H9 (cell line): Measurements from ENCODE around the gene ITPK1. TPM values are rescaled to one million over a fixed set of nuclear protein-coding genes. Genes with fewer than 3 reads are reported as not detected.

Source experiments
- DNase-seq: peaks from one replicate; pipeline ENCODE4 v3.0.0-alpha.2; 2017
- H2AFZ ChIP-seq: one replicate; pipeline ENCODE4 v1.6.1; 2013; ENCODE audit warnings: mild to moderate bottlenecking, low read length, control low read depth, moderate library complexity
- H2AK5ac ChIP-seq: 2 replicates; pipeline ENCODE4 v1.6.1; 2013; ENCODE audit warnings: low read length, control low read depth, mixed read lengths; ENCODE audit not compliant: insufficient read length
- H2BK120ac ChIP-seq: one replicate; pipeline ENCODE4 v1.6.1; 2013; ENCODE audit warnings: low read depth, mild to moderate bottlenecking, low read length, control low read depth, inconsistent platforms; ENCODE audit not compliant: poor library complexity, severe bottlenecking
- H2BK12ac ChIP-seq: 2 replicates; pipeline ENCODE4 v1.6.1; 2013; ENCODE audit warnings: low read length, control low read depth, mixed read lengths, low read depth; ENCODE audit not compliant: insufficient read length
- H2BK15ac ChIP-seq: 2 replicates; pipeline ENCODE4 v1.6.1; 2013; ENCODE audit warnings: low read depth, low read length, control low read depth
- H2BK20ac ChIP-seq: one replicate; pipeline ENCODE4 v1.6.1; 2013; ENCODE audit warnings: low read depth, mild to moderate bottlenecking, low read length, control low read depth, inconsistent platforms; ENCODE audit not compliant: poor library complexity, severe bottlenecking
- H2BK5ac ChIP-seq: 2 replicates; pipeline ENCODE4 v1.6.1; 2013; ENCODE audit warnings: low read length, control low read depth, mixed read lengths; ENCODE audit not compliant: insufficient read length
- H3K14ac ChIP-seq: 2 replicates; pipeline ENCODE4 v1.6.1; 2013; ENCODE audit warnings: low read length, control low read depth; ENCODE audit not compliant: insufficient read depth
- H3K18ac ChIP-seq: 2 replicates; pipeline ENCODE4 v1.6.1; 2013; ENCODE audit warnings: low read depth, mild to moderate bottlenecking, mixed read lengths, low read length, control low read depth; ENCODE audit not compliant: insufficient read length
- H3K23ac ChIP-seq: 2 replicates; pipeline ENCODE4 v1.6.1; 2013; ENCODE audit warnings: low read length, control low read depth, mixed read lengths, low read depth; ENCODE audit not compliant: insufficient read length
- H3K23me2 ChIP-seq: 2 replicates; pipeline ENCODE4 v1.6.1; 2013; ENCODE audit warnings: low read depth, mild to moderate bottlenecking, mixed read lengths, low read length, control low read depth; ENCODE audit not compliant: insufficient read length, poor library complexity, severe bottlenecking
- H3K27ac ChIP-seq: 2 replicates; pipeline ENCODE4 v1.5.1; 2013; ENCODE audit warnings: low read length, control low read depth, mixed read lengths, low read depth; ENCODE audit not compliant: insufficient read length
- H3K27me3 ChIP-seq: 2 replicates; pipeline ENCODE4 v1.6.1; 2013; ENCODE audit warnings: low read length, control low read depth, inconsistent platforms; ENCODE audit not compliant: insufficient read depth
- H3K4ac ChIP-seq: 2 replicates; pipeline ENCODE4 v1.6.1; 2013; ENCODE audit warnings: low read depth, mild to moderate bottlenecking, control low read depth, inconsistent platforms, low read length, moderate library complexity
- H3K4me1 ChIP-seq: 2 replicates; pipeline ENCODE4 v1.6.1; 2013; ENCODE audit warnings: low read length, control low read depth, inconsistent platforms; ENCODE audit not compliant: insufficient read depth
- H3K4me2 ChIP-seq: 2 replicates; pipeline ENCODE4 v1.6.1; 2013; ENCODE audit warnings: low read length, control low read depth, mixed read lengths; ENCODE audit not compliant: insufficient read length, insufficient read depth
- H3K56ac ChIP-seq: 2 replicates; pipeline ENCODE4 v1.6.1; 2013; ENCODE audit warnings: low read depth, mild to moderate bottlenecking, mixed read lengths, low read length, control low read depth; ENCODE audit not compliant: insufficient read length
- H3K79me1 ChIP-seq: 2 replicates; pipeline ENCODE4 v1.6.1; 2013; ENCODE audit warnings: low read depth, mild to moderate bottlenecking, moderate library complexity, low read length, control low read depth, inconsistent platforms; ENCODE audit not compliant: insufficient read depth, poor library complexity, severe bottlenecking
- H3K79me2 ChIP-seq: 2 replicates; pipeline ENCODE4 v1.6.1; 2013; ENCODE audit warnings: low read length, control low read depth, inconsistent platforms; ENCODE audit not compliant: insufficient read depth
- H3K9ac ChIP-seq: 2 replicates; pipeline ENCODE4 v1.6.1; 2013; ENCODE audit warnings: low read length, control low read depth, mixed read lengths; ENCODE audit not compliant: insufficient read length; ENCODE audit errors: extremely low read depth
- H3K9me3 ChIP-seq: one replicate; pipeline ENCODE4 v1.6.1; 2013; ENCODE audit warnings: low read depth, low read length, inconsistent platforms; ENCODE audit not compliant: control insufficient read depth
- H3T11ph ChIP-seq: one replicate; pipeline ENCODE4 v1.6.1; 2013; ENCODE audit warnings: mild to moderate bottlenecking, low read length, control low read depth, inconsistent platforms
- H4K20me1 ChIP-seq: one replicate; pipeline ENCODE4 v1.6.1; 2013; ENCODE audit not compliant: control insufficient read depth, insufficient read length, insufficient read depth
- H4K5ac ChIP-seq: 2 replicates; pipeline ENCODE4 v1.6.1; 2013; ENCODE audit warnings: low read depth, mild to moderate bottlenecking, mixed read lengths, low read length, control low read depth; ENCODE audit not compliant: insufficient read length
- H4K8ac ChIP-seq: replicated peaks from 2 replicates; pipeline ENCODE4 v1.6.1; 2013; ENCODE audit warnings: low read length, control low read depth, mixed read lengths, low read depth; ENCODE audit not compliant: insufficient read length
- H4K91ac ChIP-seq: 2 replicates; pipeline ENCODE4 v1.6.1; 2013; ENCODE audit warnings: low read depth, mild to moderate bottlenecking, moderate library complexity, mixed read lengths, low read length, control low read depth; ENCODE audit not compliant: insufficient read length
- H3K27ac Mint-ChIP-seq, 3 experiments: 2 replicates in 2 of 3; 3 replicates in 1 of 3; pipeline ENCODE4 v1.8.0; 2020 to 2021; ENCODE audit warnings: mixed read lengths in 3 of 3, mild to moderate bottlenecking in 1 of 3, moderate library complexity in 1 of 3
- H3K27me3 Mint-ChIP-seq: 2 replicates; pipeline ENCODE4 v1.8.0; 2021; ENCODE audit warnings: low read depth, mild to moderate bottlenecking, moderate library complexity, mixed read lengths
- H3K36me3 Mint-ChIP-seq, 3 experiments: 2 replicates in 2 of 3; 3 replicates in 1 of 3; pipeline ENCODE4 v1.8.0; 2020 to 2021; ENCODE audit warnings: low read depth in 3 of 3, mixed read lengths in 3 of 3; ENCODE audit not compliant: insufficient read depth in 1 of 3
- H3K4me1 Mint-ChIP-seq, 2 experiments: 2 replicates each; pipeline ENCODE4 v1.8.0; 2020; ENCODE audit warnings: mixed read lengths in 2 of 2
- H3K4me3 Mint-ChIP-seq, 2 experiments: 2 replicates in 1 of 2; 3 replicates in 1 of 2; pipeline ENCODE4 v1.8.0; 2020 to 2021; ENCODE audit warnings: mild to moderate bottlenecking in 2 of 2, mixed read lengths in 2 of 2, moderate library complexity in 1 of 2
- H3K9me3 Mint-ChIP-seq, 2 experiments: 2 replicates in 1 of 2; 3 replicates in 1 of 2; pipeline ENCODE4 v1.8.0; 2020; ENCODE audit warnings: mild to moderate bottlenecking in 2 of 2, mixed read lengths in 2 of 2, moderate library complexity in 1 of 2
- CTCF ChIP-seq: fragments of 200-600 bp; sonication (generic); conservative IDR thresholded peaks from 3 replicates; pipeline ENCODE4 v1.8.0; 2021; ENCODE audit warnings: antibody characterized with exemption, mild to moderate bottlenecking
- WGBS: extraction: QIAGEN DNeasy Blood & Tissue Kit; methylation state at CpG from one replicate; pipeline ENCODE4 v1.1.7; 2013; ENCODE audit warnings: missing lambda C conversion rate, low lambda C conversion rate, mixed read lengths; ENCODE audit not compliant: insufficient read length; ENCODE audit errors: extremely low coverage; 5-methylcytosine and 5-hydroxymethylcytosine counted together
- total RNA-seq: library from RNA; stranded (reverse); gene quantifications from 2 replicates; pipeline ENCODE4 v1.2.1, GENCODE V29; 2021

The ITPK1 gene
- total RNA-seq, 1 experiment from 2014 or later: 92.7 TPM

GRCh38 chr14:92932448-92933395 is 183.0 kb downstream of the ITPK1 start:
- H2BK5ac ChIP-seq: no peak overlapping the region
- Mint-ChIP-seq H3K4me3 (no peak overlapping the region), H3K4me1 (no peaks in the 10 kb centered on the region), H3K36me3 (peaks cover 0 to 2% (median 0%) of the 10 kb centered on the region in 3 experiments; a peak in 3 of 7 replicates), H3K9me3 (no peaks in the 10 kb centered on the region; a peak in 1 of 5 replicates), H3K27ac (no peak overlapping the region), H3K27me3 (no peaks in the 10 kb centered on the region; the same call in 1 of the 2 replicates)
- H3K27ac ChIP-seq: no peak overlapping the region
- no peak overlapping the region for H3K4me2 ChIP-seq
- H3K23me2 ChIP-seq: no peaks in the 10 kb centered on the region
- H4K91ac ChIP-seq: no peak overlapping the region
- no peak overlapping the region for H2BK120ac ChIP-seq
- no peaks in the 10 kb centered on the region for H3K27me3 ChIP-seq
- no peak overlapping the region for H2AK5ac ChIP-seq
- H2BK20ac ChIP-seq: no peak overlapping the region
- no peak overlapping the region for H2BK15ac ChIP-seq
- no peak overlapping the region for H3K18ac ChIP-seq
- H2AFZ ChIP-seq: no peak overlapping the region
- H3K79me2 ChIP-seq: no peaks in the 10 kb centered on the region
- no peaks in the 10 kb centered on the region for H4K20me1 ChIP-seq
- no peak overlapping the region for H3T11ph ChIP-seq
- no peaks in the 10 kb centered on the region for H3K79me1 ChIP-seq
- no peaks in the 10 kb centered on the region for H3K4me1 ChIP-seq
- H4K8ac ChIP-seq: no peak overlapping the region
- DNase-seq: no peak
- H3K9ac ChIP-seq: no peak overlapping the region
- H3K9me3 ChIP-seq: no peaks in the 10 kb centered on the region
- H4K5ac ChIP-seq: no peak overlapping the region
- H3K14ac ChIP-seq: no peak overlapping the region; the same call in 1 of the 2 replicates
- no peak overlapping the region for H2BK12ac ChIP-seq
- H3K56ac ChIP-seq: no peak overlapping the region
- WGBS: no CpG with 5 or more reads among the region's 35 CpGs
- no peak overlapping the region for H3K4ac ChIP-seq
- no peak for TF ChIP-seq CTCF
- no peak overlapping the region for H3K23ac ChIP-seq
